ENCODE results near the gene NAPA. TPM values are rescaled to one million over a fixed set of nuclear protein-coding genes. Genes with fewer than 3 reads are reported as not detected.

NAPA gene
- total RNA-seq, 4 donors from 2014 or later, result 94.8 to 138 (median 114) TPM

DNA sequence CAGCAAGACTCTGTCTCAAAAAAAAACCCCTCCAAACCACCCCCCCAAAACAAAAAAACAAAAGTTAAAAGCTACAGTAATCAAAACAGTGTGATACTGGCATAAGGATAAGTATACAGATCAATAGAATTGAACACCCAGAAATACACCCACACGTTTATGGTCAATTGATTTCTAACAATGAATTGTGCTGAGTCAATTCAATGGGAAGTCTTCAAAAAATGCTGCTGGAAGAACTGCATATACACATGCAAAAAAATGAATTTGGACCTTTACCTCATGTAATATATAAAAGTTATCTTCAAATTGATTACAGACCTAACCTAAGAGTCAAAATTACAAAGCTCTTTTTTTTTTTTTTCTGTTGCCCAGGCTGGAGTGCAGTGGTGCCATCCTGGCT lies 19.8 kb upstream of the NAPA start:
- H3K27ac ChIP-seq, result no peak overlapping the region
- DNase-seq, result no peak
- no peak overlapping the region for H3K4me3 ChIP-seq
- intact Hi-C loops (cut with DNase I; ENCODE audit: low total_unique reads) (no loop called here), in situ Hi-C loops (cut with MboI; ENCODE audit: low pct_ligation_motif_present in 1 of 4, low pct_unique_long_range_greater_than_20kb in 1 of 4, low sequenced_read_pairs in 3 of 4) (no loop called here)
- H3K36me3 ChIP-seq, result no peaks in the 10 kb centered on the region
- H3K27me3 ChIP-seq, result no peaks in the 10 kb centered on the region
- H3K4me1 ChIP-seq, result no peaks in the 10 kb centered on the region
- WGBS, 2 donors (ENCODE audit: low coverage in 1 of 2), result 50 to 57% methylated on average over 1 of the region's 1 CpG
- no peaks in the 10 kb centered on the region for H3K9me3 ChIP-seq
- TF ChIP-seq POLR2A (IDR thresholded peaks at IDR 0.05) (no peak), POLR2AphosphoS5 (IDR thresholded peaks at IDR 0.05) (no peak), EP300 (IDR thresholded peaks at IDR 0.05; ENCODE audit: low read depth) (no peak)
- TF ChIP-seq, protein P1, sequence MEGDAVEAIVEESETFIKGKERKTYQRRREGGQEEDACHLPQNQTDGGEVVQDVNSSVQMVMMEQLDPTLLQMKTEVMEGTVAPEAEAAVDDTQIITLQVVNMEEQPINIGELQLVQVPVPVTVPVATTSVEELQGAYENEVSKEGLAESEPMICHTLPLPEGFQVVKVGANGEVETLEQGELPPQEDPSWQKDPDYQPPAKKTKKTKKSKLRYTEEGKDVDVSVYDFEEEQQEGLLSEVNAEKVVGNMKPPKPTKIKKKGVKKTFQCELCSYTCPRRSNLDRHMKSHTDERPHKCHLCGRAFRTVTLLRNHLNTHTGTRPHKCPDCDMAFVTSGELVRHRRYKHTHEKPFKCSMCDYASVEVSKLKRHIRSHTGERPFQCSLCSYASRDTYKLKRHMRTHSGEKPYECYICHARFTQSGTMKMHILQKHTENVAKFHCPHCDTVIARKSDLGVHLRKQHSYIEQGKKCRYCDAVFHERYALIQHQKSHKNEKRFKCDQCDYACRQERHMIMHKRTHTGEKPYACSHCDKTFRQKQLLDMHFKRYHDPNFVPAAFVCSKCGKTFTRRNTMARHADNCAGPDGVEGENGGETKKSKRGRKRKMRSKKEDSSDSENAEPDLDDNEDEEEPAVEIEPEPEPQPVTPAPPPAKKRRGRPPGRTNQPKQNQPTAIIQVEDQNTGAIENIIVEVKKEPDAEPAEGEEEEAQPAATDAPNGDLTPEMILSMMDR (IDR thresholded peaks at IDR 0.05), result no peak

DNA sequence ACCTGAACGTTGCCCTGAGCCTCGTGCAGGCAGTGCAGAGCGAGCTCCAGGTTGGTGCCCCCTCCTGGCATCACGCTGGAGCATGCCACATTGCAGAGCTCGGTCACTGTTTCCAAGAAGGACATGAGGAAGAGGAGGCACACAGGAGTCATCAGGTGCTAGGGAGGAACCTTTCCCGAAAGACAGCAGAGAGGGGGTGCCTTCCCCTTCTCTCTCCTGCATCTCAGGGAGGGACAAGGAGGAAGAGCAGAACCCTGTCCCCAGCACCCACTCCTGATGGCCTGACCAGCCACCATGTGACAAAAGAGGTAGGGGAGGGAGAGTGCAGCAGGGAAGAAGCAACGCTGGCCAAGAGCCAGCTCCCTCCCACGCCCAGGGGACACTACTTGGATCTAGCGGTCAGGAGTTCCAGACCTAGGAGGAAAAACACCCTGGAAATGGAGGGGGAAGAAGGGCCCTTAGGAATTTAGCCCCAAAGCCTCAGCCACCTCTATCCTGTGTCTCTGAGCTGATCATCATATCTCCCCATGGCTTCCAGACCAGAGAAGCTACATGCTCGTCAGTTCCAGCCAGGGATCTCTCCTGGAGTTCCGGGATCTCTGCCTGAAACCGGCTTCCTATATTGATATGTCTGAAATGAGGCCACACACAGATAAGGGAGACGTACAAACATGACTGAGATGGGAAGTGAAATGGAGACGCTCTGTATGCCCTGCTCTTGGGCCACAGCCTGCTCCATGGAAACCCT lies 17.0 kb upstream of the NAPA start:
- intact Hi-C loops (cut with DNase I; ENCODE audit: low total_unique reads), result no loop called here
- in situ Hi-C loops (cut with MboI; ENCODE audit: low pct_ligation_motif_present in 1 of 4, low pct_unique_long_range_greater_than_20kb in 1 of 4, low sequenced_read_pairs in 3 of 4), result no loop called here

DNA sequence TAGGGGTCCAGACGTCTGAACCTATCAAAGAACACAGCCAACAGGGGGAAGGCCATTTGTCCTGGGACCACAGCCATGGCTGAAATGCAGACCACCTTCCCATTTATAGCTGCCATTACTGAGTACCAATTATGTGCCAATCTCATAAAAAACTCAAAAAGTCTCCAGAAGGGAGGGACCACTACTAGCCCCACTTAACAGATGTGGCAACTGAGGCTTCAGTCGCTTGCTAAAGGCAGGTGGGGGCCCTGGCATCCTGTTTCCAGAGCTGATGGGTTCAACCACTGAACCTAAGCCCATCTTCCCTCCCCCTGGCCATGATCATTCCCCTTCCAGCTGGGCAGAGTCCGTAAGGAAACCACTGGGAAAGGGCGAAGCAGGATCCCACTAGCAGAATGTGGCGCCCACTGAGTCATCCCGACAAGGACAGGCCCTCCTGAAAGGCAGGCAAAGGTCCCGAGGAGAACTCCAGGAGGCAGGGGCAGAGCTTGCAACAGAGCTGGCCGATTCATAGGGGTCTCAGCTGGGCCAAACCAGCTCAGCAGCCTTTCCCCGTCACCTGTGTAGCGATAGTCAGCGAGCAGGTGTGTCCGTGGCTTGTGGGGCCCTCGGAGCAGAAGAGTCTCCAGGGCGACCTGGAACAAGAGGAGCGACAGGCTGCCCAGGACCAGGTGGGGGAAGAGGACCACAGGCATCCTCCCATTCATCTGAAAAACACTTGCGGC lies 14.3 kb upstream of the NAPA start:
- Histone ChIP-seq H3K27me3 (no peaks in the 10 kb centered on the region), H3K27ac (no peak overlapping the region), H3K4me3 (no peak overlapping the region), H3K36me3 (no peaks in the 10 kb centered on the region), H3K9me3 (no peaks in the 10 kb centered on the region), H3K4me1 (no peaks in the 10 kb centered on the region)
- 70 to 82% methylated on average over 2 to 16 of the region's 16 CpGs for WGBS, 2 donors (ENCODE audit: low coverage in 1 of 2)
- DNase-seq, result no peak
- in situ Hi-C loops (cut with MboI; ENCODE audit: low pct_ligation_motif_present in 1 of 4, low pct_unique_long_range_greater_than_20kb in 1 of 4, low sequenced_read_pairs in 3 of 4) (no loop called here), intact Hi-C loops (cut with DNase I; ENCODE audit: low total_unique reads) (no loop called here)
- TF ChIP-seq POLR2AphosphoS5 (IDR thresholded peaks at IDR 0.05) (no peak), POLR2A (IDR thresholded peaks at IDR 0.05) (no peak), EP300 (IDR thresholded peaks at IDR 0.05; ENCODE audit: low read depth) (no peak)
- TF ChIP-seq, protein P1 (IDR thresholded peaks at IDR 0.05), result no peak

More for the DNA sequence above, 17.0 kb upstream of the NAPA start:
- no peak for DNase-seq
- Histone ChIP-seq H3K27me3 (no peaks in the 10 kb centered on the region), H3K4me1 (no peaks in the 10 kb centered on the region), H3K9me3 (no peaks in the 10 kb centered on the region), H3K4me3 (no peak overlapping the region), H3K36me3 (no peaks in the 10 kb centered on the region), H3K27ac (no peak overlapping the region)
- TF ChIP-seq EP300 (IDR thresholded peaks at IDR 0.05; ENCODE audit: low read depth) (no peak), POLR2AphosphoS5 (IDR thresholded peaks at IDR 0.05) (no peak), POLR2A (IDR thresholded peaks at IDR 0.05) (no peak)
- TF ChIP-seq, protein P1 (IDR thresholded peaks at IDR 0.05), result no peak
- WGBS, 2 donors (ENCODE audit: low coverage in 1 of 2), result 51% methylated on average over 14 of the region's 14 CpGs; no CpG with 5 or more reads in 1 of the 2 donors

DNA sequence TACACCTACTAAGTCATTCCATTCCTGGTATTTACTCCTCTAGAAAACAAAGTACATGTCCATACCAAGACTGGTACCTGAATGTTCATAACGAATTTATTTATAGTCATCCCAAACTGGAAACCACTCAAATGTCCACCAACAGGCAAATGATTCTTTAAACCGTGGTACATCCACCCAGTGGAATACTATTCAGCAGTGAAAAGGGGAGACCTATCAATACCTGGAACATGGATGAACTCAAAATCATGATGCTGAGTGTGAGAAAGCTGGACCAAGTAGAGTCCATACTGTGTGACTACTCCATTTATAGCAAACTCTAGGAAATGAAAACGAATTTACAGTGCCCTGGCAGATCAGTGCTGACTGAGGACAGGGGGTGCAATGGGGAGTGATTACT lies 11.9 kb upstream of the NAPA start:
- no peaks in the 10 kb centered on the region for H3K9me3 ChIP-seq
- no peaks in the 10 kb centered on the region for H3K36me3 ChIP-seq
- 79 to 80% methylated on average over 2 to 3 of the region's 3 CpGs for WGBS, 2 donors (ENCODE audit: low coverage in 1 of 2)
- H3K27ac ChIP-seq, result no peak overlapping the region
- in situ Hi-C loops (cut with MboI; ENCODE audit: low pct_ligation_motif_present in 1 of 4, low pct_unique_long_range_greater_than_20kb in 1 of 4, low sequenced_read_pairs in 3 of 4) (no loop called here), intact Hi-C loops (cut with DNase I; ENCODE audit: low total_unique reads) (no loop called here)
- no peak overlapping the region for H3K4me3 ChIP-seq
- peaks cover 4 to 19% (median 6%) of the 10 kb centered on the region in 4 donors for H3K4me1 ChIP-seq
- TF ChIP-seq EP300 (IDR thresholded peaks at IDR 0.05; ENCODE audit: low read depth) (no peak), POLR2A (IDR thresholded peaks at IDR 0.05) (no peak), POLR2AphosphoS5 (IDR thresholded peaks at IDR 0.05) (no peak)
- TF ChIP-seq, protein P1 (IDR thresholded peaks at IDR 0.05), result no peak
- no peak for DNase-seq
- no peaks in the 10 kb centered on the region for H3K27me3 ChIP-seq
